Cardiac fibroblast (primary cell): ENCODE measurements around the gene IL17RC.
A peak's percentile ranks its signal among the peaks of the same experiment; 100 is the strongest.

Experiments used
- DNase-seq, 2 donors: peaks; one replicate each; pipeline versions ENCODE4 v3.0.0 to v3.0.0-alpha.2; 2010; ENCODE audit warnings: low read depth in 2 of 2
- H3K4me3 ChIP-seq, 2 donors: replicated peaks in 1 of 2; 1 replicate in 1 of 2; 2 replicates in 1 of 2; pipeline ENCODE4 v1.5.1; 2011; ENCODE audit warnings: low read depth in 2 of 2, low read length in 2 of 2, mild to moderate bottlenecking in 2 of 2, moderate library complexity in 1 of 2
- TF ChIP-seq, protein P1 (sequence below): IDR thresholded peaks from one replicate; pipeline ENCODE4 v1.5.1; 2011; ENCODE audit warnings: low read depth, mild to moderate bottlenecking, low read length, inconsistent platforms

Gene IL17RC

DNA sequence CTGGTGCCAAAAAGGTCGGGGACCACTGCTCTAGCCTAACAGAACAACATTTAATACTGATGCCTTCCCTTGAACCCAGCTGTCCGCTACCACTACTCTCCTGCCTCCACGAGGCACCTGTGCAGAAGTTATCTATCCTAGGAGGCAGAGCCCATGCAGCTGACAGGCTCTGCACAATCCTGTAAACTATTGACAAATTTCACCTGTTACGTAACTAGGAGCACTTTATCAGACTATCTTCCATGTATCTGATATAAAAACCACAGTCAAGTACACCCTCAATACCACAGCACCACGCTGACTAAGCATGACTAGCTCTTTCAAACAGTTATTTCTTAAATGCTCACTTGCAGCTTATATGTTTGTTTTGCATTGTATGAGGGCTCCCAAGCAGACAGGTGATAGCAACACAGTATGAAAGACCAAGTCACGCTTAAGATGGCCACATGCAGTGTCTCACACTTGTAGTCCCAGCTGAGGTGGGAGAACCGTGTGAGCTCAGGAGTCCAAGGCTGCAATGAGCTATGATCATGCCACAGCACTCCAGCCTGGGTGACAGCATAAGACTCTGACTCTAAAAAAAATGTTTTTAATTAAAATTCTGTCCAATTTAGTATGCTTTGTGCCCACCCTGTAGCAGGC, 4.5 kb upstream of the IL17RC start:
- TF ChIP-seq, protein P1, sequence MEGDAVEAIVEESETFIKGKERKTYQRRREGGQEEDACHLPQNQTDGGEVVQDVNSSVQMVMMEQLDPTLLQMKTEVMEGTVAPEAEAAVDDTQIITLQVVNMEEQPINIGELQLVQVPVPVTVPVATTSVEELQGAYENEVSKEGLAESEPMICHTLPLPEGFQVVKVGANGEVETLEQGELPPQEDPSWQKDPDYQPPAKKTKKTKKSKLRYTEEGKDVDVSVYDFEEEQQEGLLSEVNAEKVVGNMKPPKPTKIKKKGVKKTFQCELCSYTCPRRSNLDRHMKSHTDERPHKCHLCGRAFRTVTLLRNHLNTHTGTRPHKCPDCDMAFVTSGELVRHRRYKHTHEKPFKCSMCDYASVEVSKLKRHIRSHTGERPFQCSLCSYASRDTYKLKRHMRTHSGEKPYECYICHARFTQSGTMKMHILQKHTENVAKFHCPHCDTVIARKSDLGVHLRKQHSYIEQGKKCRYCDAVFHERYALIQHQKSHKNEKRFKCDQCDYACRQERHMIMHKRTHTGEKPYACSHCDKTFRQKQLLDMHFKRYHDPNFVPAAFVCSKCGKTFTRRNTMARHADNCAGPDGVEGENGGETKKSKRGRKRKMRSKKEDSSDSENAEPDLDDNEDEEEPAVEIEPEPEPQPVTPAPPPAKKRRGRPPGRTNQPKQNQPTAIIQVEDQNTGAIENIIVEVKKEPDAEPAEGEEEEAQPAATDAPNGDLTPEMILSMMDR: no peak
- peak in 1 of 2 donors; percentile 70 for DNase-seq
- no peak overlapping the region for H3K4me3 ChIP-seq

DNA sequence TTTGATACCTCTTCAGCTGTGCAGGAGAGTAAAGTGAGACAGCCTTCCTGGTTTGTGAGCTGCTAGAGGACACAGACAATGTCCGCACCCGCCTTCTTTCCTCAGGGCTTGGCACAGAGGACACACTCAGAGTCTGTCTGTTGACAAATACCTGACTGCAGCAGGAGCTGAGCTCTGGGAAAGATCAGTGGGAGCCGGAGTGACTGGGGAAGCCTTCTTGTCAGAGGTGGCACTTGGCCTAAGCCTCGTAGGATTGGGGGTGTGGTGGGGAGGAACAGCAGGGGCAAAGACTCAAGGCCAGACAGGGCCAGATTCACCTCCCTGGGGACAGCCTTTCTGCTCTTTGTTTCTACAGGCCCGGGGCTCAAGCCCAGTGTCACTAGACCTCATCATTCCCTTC, 3.3 kb upstream of the IL17RC start:
- no peak for DNase-seq
- TF ChIP-seq, protein P1: no peak

DNA sequence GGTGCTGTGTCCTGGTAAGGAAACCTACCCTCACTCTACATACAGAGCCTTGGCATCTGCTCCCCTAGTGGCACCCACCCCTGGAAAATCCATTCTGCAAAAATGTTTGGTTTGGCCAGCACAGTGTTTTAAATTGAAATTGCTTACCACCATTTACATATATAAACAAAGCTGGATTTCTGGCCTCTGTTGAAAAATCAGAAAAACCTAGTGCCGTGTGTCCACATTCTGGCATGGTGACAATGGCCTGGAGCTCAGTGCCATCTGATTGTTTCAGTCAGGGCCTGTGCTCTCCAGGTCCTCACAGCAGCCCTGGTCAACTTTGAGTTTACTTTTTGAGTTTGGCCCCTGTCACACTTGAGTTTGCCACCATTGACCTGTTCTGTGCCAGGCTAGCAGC, 2.9 kb upstream of the IL17RC start:
- no peak overlapping the region for H3K4me3 ChIP-seq
- DNase-seq: no peak
- TF ChIP-seq, protein P1: no peak

More for the DNA sequence above, 3.3 kb upstream of the IL17RC start:
- no peak overlapping the region for H3K4me3 ChIP-seq

DNA sequence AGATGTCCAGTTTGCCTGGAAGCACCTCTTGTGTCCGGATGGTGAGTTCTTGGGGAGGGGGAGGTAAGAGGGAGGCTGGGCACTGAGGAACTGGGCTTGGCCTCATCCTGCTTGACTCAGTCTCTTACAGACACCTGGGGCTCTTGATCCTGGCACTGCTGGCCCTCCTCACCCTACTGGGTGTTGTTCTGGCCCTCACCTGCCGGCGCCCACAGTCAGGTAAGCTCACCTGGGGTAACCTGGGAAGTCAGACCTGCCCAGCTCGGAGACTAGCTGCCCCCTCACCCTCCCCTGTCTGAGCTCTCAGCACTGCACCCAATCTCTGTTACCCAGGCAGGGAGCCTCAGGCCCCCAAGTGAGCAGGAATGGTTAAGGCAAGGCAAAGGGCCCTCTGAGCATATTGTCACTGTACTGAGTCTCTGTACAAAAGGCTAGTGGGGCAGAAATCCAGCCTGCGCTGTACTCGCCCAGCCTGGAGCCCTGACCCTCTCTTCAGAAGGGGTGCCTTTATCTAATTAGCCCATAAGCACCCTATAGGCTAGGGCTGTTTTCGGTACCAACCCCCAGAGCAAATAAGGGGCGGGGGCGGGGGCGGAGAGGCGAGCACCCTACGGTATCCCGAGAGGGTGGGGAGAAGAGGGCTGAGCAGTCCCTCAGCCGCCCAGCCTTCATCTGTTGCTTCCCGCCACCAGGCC, 2.2 kb upstream of the IL17RC start:
- peak overlapping the region in 1 of 2 donors; percentile 56 for H3K4me3 ChIP-seq
- TF ChIP-seq, protein P1: no peak
- DNase-seq: no peak

DNA sequence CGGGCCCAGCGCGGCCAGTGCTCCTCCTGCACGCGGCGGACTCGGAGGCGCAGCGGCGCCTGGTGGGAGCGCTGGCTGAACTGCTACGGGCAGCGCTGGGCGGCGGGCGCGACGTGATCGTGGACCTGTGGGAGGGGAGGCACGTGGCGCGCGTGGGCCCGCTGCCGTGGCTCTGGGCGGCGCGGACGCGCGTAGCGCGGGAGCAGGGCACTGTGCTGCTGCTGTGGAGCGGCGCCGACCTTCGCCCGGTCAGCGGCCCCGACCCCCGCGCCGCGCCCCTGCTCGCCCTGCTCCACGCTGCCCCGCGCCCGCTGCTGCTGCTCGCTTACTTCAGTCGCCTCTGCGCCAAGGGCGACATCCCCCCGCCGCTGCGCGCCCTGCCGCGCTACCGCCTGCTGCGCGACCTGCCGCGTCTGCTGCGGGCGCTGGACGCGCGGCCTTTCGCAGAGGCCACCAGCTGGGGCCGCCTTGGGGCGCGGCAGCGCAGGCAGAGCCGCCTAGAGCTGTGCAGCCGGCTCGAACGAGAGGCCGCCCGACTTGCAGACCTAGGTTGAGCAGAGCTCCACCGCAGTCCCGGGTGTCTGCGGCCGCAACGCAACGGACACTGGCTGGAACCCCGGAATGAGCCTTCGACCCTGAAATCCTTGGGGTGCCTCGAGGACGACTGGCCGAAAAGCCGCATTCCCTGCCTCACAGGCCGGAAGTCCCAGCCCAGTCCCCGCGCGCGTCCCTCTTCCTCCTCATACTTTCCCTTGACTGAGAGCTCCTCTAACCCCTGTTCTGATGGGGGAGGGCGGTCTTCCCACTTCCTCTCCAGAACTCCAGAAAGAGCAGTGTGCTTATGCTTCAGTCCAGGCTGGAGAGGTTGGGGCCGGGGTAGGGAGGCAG, 1.4 kb upstream of the IL17RC start:
- peak; percentile 58 to 66 for DNase-seq
- TF ChIP-seq, protein P1: peak; percentile 20
- peak overlapping the region; percentile 49 to 56 for H3K4me3 ChIP-seq

DNA sequence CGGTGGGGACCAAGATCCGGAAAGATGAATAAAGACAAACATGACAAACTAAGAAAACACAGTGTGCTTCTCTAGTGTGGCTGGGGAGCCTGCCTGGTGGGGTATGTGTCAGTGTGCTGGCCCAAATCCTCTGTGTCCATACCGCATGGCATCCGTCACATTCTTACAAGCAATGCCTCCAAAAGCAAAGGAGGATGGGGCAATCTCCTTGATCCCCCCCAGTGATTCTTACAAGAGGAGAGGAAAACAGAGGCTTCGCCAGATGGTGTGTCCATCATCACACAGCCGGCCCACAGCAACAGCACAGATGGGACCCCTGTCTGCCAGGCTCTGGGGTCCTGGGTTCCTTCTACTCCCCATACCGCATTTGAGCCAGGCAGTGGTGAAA, 558 bp upstream of the IL17RC start:
- peak; percentile 42 to 91 for DNase-seq
- TF ChIP-seq, protein P1: no peak
- H3K4me3 ChIP-seq: peak overlapping the region; percentile 50 to 62
